ENCODE measurements around the gene RNF225.

DNA sequence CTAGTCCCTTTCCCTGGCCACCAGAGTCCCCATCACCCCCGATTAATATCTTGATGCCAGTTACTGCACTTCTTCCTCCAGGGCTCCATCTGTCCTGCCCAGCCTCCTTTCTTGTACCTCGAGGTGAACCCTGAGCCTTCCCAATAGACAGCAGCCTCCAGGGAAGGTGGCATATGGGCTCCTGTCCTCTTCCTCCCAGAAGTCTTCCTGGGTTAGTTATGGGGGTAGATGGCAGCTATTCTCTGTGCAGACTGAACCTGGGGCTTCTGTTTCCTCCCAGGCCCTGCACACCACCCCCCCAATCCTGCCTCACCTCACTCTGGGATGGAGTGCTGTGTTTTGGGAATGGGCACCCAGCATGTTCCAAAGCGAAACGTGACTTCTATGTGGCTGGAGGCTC is 2.6 kb downstream of the RNF225 start:
- TF ChIP-seq ZNF274 (IDR thresholded peaks at IDR 0.05; ENCODE audit: low read depth, low read length) (no peak), YY1 (IDR thresholded peaks at IDR 0.05; ENCODE audit: insufficient read depth, insufficient read length) (no peak), SUZ12 (IDR thresholded peaks at IDR 0.05; ENCODE audit: extremely low read depth, insufficient read depth, insufficient read length) (no peak)
